ENCODE data around the gene ATG7.

- no peak for TF ChIP-seq CTCF (IDR thresholded peaks at IDR 0.05)
- no peak for TF ChIP-seq POLR2A (IDR thresholded peaks at IDR 0.05)
Measured at GRCh38 chr3:11436775-11437174, 164.6 kb downstream of the ATG7 start.

All from heart left ventricle (tissue), 13 donors.